Measurements from ENCODE around the gene NOTCH1.
A peak's percentile ranks its signal among the peaks of the same experiment; 100 is the strongest.

The NOTCH1 gene

DNA sequence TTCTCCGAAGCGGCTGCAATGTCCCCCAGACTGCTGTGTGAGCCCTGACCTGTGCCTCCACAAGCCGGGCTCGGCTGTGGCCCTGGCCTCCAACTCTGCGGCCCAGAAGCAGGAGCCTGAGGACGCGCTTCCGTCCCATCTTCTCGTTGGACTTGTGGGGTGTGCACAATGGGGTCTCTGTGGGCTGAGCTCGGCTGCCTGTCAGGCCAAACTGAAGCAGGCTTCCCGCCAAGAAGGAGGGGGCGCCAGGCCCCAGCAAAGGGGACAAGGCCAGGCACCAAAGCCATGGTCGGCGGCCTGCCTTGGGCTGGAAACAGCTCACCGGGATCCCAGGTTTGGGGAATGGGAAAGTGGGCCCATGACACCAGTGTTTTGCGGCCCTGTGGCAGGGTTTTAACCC, 4.1 kb downstream of the NOTCH1 start:
- H3K4me1 ChIP-seq (ENCODE audit: control insufficient read depth in 1 of 2, insufficient read depth in 2 of 2, low read length in 2 of 2) = peaks cover 17 to 60% of the 10 kb centered on the region in 2 donors
- peaks cover 8 to 13% of the 10 kb centered on the region in 2 donors for H3K36me3 ChIP-seq (ENCODE audit: control insufficient read depth in 1 of 2, insufficient read depth in 2 of 2, low read length in 2 of 2)

DNA sequence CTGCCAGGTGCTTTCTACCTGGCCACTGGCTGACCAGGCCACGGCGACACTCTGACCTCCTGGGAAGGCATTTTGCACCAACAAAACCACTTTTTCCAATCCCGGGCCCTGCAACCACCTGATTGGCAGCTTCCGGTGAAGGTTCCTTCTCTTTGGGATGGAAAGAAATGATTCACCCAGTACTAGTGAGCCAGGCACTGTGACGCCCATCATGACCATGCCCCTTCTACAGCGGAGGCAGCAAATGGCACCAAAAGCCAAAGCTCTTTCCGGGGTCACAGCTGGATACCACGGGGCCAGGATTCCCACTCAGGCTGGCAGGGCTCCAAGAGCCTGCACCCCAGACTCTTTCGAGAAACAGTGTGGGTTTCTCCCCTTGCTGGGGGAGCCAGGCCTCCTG, 4.7 kb downstream of the NOTCH1 start:
- H3K4me1 ChIP-seq (ENCODE audit: control insufficient read depth in 1 of 2, insufficient read depth in 2 of 2, low read length in 2 of 2) = peaks cover 17 to 64% of the 10 kb centered on the region in 2 donors
- peaks cover 8 to 13% of the 10 kb centered on the region in 2 donors for H3K36me3 ChIP-seq (ENCODE audit: control insufficient read depth in 1 of 2, insufficient read depth in 2 of 2, low read length in 2 of 2)
- no peaks in the 10 kb centered on the region for H3K9me3 ChIP-seq (ENCODE audit: control insufficient read depth in 1 of 2, low read length in 2 of 2)
- H3K27ac ChIP-seq (ENCODE audit: low read length) = peak overlapping the region; percentile 84
- H3K27me3 ChIP-seq (ENCODE audit: low read depth, low read length) = no peaks in the 10 kb centered on the region
- no peak overlapping the region for H3K4me3 ChIP-seq (ENCODE audit: low read depth in 1 of 2, low read length in 2 of 2)

More for the DNA sequence above, 4.1 kb downstream of the NOTCH1 start:
- no peak overlapping the region for H3K27ac ChIP-seq (ENCODE audit: low read length)
- H3K9me3 ChIP-seq (ENCODE audit: control insufficient read depth in 1 of 2, low read length in 2 of 2) = no peaks in the 10 kb centered on the region
- H3K27me3 ChIP-seq (ENCODE audit: low read depth, low read length) = no peaks in the 10 kb centered on the region
- H3K4me3 ChIP-seq (ENCODE audit: low read depth in 1 of 2, low read length in 2 of 2) = peak overlapping the region in 1 of 2 donors; percentile 12

DNA sequence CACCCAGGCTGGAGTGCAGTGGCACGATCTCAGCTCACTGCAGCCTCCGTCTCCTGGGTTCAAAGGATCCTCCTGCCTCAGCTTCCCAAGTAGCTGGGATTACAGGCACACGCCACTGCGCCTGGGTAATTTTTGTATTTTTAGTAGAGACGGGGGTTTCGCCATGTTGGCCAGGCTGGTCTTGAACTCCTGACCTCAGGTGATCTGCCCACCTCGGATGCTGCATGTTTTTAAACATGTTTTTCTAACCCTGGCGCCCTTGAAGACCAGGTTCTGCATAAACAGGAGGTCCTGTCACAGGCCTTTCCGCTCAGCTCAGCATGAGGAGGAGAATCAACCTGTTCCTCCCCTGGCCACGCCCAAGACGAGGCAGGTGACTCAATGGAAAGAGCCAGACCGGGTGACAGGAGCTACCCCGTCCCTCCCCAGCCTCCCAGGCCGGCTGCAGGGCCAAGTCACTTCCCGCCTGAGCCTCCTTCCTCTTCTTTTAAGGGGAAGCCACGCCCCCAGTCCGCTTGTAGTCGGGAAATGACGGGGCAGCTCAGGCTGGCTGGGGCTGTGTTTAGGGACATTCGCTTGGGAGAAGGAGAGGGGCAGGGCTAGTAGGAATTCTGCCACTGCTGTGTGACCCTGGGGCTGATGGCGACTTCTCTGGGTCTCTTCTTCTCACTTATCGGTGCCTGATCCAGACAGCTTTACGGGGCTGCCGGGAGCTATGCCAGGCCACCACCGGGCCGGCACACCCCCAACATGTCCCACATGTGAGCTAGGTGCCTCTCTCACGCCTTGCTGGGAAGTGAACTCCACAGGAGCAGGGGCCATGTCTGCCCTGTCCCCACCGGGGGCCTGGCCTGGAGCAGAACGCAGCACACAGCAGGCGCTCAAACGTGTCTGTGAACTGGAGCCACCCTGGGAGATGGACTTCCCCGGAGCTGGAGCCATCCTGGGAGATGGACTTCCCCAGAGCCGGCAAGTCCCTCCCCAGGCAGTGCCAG, 6.1 kb downstream of the NOTCH1 start:
- H3K36me3 ChIP-seq (ENCODE audit: control insufficient read depth in 1 of 2, insufficient read depth in 2 of 2, low read length in 2 of 2) = peaks cover 8 to 13% of the 10 kb centered on the region in 2 donors
- H3K4me1 ChIP-seq (ENCODE audit: control insufficient read depth in 1 of 2, insufficient read depth in 2 of 2, low read length in 2 of 2) = peaks cover 17 to 77% of the 10 kb centered on the region in 2 donors
- H3K27ac ChIP-seq (ENCODE audit: low read length) = peak overlapping the region; percentile 84
- no peaks in the 10 kb centered on the region for H3K9me3 ChIP-seq (ENCODE audit: control insufficient read depth in 1 of 2, low read length in 2 of 2)
- H3K4me3 ChIP-seq (ENCODE audit: low read depth in 1 of 2, low read length in 2 of 2) = peak overlapping the region in 1 of 2 donors; percentile 49
- H3K27me3 ChIP-seq (ENCODE audit: low read depth, low read length) = no peaks in the 10 kb centered on the region

DNA sequence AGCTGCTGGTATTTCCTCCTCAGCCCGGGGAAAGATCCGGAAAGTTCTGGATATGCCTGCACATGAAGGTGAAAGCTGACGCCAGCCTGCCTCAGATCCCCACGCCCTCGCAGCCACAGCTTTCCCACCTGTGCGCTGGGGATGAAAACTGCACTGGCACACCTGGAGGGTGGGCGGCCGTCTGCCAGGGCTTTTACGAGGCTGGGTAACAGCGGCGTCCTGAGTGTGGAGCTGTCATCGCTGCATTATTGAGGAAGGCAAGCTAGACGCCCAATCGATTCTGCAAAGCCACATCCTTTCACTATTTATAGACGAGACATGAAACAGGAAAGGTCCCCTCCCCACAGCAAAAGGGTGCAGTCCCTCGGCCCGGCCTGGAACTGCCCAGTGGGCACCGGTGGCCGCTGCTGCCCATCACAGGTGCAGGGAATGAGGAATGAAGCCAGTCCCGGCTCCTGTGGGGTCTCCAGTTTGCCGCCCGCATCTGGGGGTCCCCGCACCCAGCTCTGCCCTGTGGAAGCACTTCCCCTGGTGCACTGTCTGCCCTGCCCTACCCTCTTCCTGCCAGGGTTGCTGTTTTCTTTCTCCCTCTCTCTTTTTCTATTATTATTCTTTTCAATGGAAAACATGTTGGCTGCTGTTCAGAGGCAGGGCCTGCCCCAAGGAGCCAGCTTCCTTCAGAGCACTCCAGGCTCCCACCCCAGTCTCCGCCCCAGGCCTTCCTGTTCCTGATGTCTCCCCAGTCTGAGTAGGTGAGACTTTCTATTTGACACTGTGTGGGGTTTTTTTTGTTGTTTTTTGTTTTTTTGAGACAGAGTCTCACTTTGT, 7.0 kb downstream of the NOTCH1 start:
- H3K4me3 ChIP-seq (ENCODE audit: low read depth in 1 of 2, low read length in 2 of 2) = no peak overlapping the region
- H3K9me3 ChIP-seq (ENCODE audit: control insufficient read depth in 1 of 2, low read length in 2 of 2) = no peaks in the 10 kb centered on the region
- H3K27me3 ChIP-seq (ENCODE audit: low read depth, low read length) = no peaks in the 10 kb centered on the region
- H3K4me1 ChIP-seq (ENCODE audit: control insufficient read depth in 1 of 2, insufficient read depth in 2 of 2, low read length in 2 of 2) = peaks cover 12 to 75% of the 10 kb centered on the region in 2 donors
- peaks cover 8 to 16% of the 10 kb centered on the region in 2 donors for H3K36me3 ChIP-seq (ENCODE audit: control insufficient read depth in 1 of 2, insufficient read depth in 2 of 2, low read length in 2 of 2)
- peak overlapping the region; percentile 69 for H3K27ac ChIP-seq (ENCODE audit: low read length)

DNA sequence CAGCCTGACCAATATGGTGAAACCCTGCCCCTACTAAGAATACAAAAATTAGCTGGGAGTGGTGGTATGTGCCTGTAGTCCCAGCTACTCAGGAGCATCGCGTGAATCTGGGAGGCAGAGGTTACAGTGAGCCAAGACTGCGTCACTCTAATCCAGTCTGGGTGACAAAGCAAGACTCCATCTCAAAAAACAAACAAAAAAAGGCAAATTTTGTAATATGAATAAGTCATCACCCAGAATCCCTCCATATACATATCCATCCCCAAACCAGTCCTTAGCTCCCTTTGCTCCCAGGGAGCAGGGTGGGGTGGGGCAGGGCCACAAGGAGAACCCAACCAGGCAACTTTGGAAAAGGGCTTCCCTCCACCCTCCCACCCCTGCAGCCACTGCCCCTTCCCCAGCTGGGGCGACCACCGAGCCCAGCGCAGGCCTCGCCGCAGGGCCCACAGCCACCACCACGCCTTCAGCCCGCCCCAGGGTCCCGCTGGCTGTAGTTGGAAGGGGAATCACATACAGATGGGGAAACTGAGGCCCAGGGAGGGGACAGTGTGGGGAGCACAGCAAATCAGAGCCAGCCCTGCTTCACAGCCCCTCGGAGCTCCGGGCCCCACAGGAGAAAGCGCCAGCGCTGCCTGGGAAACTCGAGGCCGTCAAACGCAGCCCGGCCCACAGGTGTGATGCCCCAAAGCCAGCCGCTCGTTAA, 7.8 kb downstream of the NOTCH1 start:
- Histone ChIP-seq H3K27me3 (ENCODE audit: low read depth, low read length) (no peaks in the 10 kb centered on the region), H3K4me3 (ENCODE audit: low read depth in 1 of 2, low read length in 2 of 2) (no peak overlapping the region), H3K4me1 (ENCODE audit: control insufficient read depth in 1 of 2, insufficient read depth in 2 of 2, low read length in 2 of 2) (peaks cover 12 to 74% of the 10 kb centered on the region in 2 donors), H3K27ac (ENCODE audit: low read length) (no peak overlapping the region), H3K9me3 (ENCODE audit: control insufficient read depth in 1 of 2, low read length in 2 of 2) (no peaks in the 10 kb centered on the region), H3K36me3 (ENCODE audit: control insufficient read depth in 1 of 2, insufficient read depth in 2 of 2, low read length in 2 of 2) (peaks cover 8 to 17% of the 10 kb centered on the region in 2 donors)

DNA sequence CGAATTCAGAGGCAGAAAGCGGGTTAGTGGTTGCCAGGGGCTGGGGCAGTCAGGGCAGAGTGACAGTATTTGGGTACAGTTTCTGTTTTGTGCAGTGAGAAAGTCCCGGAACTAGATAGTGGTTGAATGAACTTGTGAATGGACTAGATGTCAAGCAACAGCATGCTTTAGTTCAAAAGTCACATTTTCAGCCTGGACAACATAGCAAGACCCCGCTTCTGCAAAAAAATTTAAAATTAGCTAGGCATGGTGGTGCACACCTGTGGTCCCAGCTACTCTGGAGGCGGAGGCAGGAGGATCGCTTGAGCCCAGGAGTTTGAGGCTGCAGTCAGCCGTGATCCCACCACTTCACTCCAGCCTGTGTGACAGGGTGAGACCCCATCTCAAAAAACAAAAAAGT, 8.4 kb downstream of the NOTCH1 start:
- Histone ChIP-seq H3K4me1 (ENCODE audit: control insufficient read depth in 1 of 2, insufficient read depth in 2 of 2, low read length in 2 of 2) (peaks cover 12 to 76% of the 10 kb centered on the region in 2 donors), H3K9me3 (ENCODE audit: control insufficient read depth in 1 of 2, low read length in 2 of 2) (no peaks in the 10 kb centered on the region), H3K27me3 (ENCODE audit: low read depth, low read length) (no peaks in the 10 kb centered on the region), H3K36me3 (ENCODE audit: control insufficient read depth in 1 of 2, insufficient read depth in 2 of 2, low read length in 2 of 2) (peaks cover 8 to 12% of the 10 kb centered on the region in 2 donors), H3K4me3 (ENCODE audit: low read depth in 1 of 2, low read length in 2 of 2) (no peak overlapping the region), H3K27ac (ENCODE audit: low read length) (no peak overlapping the region)

DNA sequence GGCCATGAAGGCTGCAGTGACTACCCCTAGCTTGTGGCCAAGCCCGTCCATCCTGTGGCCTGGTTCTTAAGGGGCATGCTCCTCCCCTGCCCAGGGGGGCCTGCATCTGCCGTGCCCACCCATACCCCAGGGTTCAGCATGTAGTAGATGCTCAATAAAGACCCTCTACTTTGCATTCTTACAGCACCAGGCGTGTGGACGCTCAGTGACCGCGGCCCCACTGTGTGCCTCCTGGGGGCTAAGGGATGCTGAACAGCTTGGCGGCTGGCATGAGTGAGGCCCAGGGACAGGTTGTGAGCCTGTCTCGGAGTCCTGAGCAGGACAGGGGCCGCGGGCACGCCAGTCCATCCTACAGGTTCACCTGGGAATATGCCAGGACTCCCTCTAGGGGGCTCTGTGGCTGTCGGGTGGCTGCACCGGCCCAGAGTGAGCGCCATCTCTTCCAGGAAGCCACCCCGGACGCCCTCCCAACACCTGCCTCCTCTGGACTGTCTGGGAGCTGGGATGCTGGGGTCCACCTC, 9.1 kb downstream of the NOTCH1 start:
- Histone ChIP-seq H3K4me3 (ENCODE audit: low read depth in 1 of 2, low read length in 2 of 2) (no peak overlapping the region), H3K36me3 (ENCODE audit: control insufficient read depth in 1 of 2, insufficient read depth in 2 of 2, low read length in 2 of 2) (peaks cover 8 to 9% of the 10 kb centered on the region in 2 donors), H3K4me1 (ENCODE audit: control insufficient read depth in 1 of 2, insufficient read depth in 2 of 2, low read length in 2 of 2) (peaks cover 10 to 80% of the 10 kb centered on the region in 2 donors), H3K27me3 (ENCODE audit: low read depth, low read length) (no peaks in the 10 kb centered on the region), H3K27ac (ENCODE audit: low read length) (no peak overlapping the region), H3K9me3 (ENCODE audit: control insufficient read depth in 1 of 2, low read length in 2 of 2) (no peaks in the 10 kb centered on the region)

DNA sequence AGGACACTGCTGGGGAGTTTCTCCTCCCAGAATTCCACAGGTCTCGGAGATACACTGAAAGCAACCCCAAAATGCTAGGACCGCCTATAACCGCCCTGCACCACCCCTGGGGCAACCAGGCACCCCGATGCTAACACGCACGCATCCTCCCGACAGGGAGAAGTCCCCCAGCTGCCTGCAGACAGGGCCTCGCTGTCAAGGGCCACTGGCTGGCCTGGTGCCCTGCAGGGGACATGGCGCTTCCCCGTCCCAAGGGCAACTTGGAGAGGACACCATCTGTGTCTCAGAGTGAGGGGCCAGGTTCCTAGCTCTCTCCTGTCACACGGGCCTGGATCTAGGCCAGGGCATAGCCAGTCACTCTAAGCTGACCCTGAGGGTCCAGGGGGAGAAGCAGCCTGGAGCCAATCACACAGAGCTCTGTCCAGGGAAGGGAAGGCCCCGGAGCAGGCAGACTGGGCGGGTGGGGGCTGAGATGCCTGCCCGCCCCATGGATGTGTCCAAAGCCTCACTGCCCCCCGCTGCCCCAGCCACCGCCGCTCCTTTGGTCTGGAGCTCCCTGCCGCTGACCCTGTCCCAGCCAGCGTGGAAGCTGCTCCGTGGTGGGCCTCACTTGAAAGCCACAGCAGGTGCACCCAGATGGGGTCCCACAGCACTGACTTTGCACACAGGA, 9.7 kb downstream of the NOTCH1 start:
- H3K27ac ChIP-seq (ENCODE audit: low read length) = no peak overlapping the region
- peaks cover 10 to 80% of the 10 kb centered on the region in 2 donors for H3K4me1 ChIP-seq (ENCODE audit: control insufficient read depth in 1 of 2, insufficient read depth in 2 of 2, low read length in 2 of 2)
- no peaks in the 10 kb centered on the region for H3K27me3 ChIP-seq (ENCODE audit: low read depth, low read length)
- no peak overlapping the region for H3K4me3 ChIP-seq (ENCODE audit: low read depth in 1 of 2, low read length in 2 of 2)
- peaks cover 3 to 8% of the 10 kb centered on the region in 2 donors for H3K36me3 ChIP-seq (ENCODE audit: control insufficient read depth in 1 of 2, insufficient read depth in 2 of 2, low read length in 2 of 2)
- no peaks in the 10 kb centered on the region for H3K9me3 ChIP-seq (ENCODE audit: control insufficient read depth in 1 of 2, low read length in 2 of 2)

DNA sequence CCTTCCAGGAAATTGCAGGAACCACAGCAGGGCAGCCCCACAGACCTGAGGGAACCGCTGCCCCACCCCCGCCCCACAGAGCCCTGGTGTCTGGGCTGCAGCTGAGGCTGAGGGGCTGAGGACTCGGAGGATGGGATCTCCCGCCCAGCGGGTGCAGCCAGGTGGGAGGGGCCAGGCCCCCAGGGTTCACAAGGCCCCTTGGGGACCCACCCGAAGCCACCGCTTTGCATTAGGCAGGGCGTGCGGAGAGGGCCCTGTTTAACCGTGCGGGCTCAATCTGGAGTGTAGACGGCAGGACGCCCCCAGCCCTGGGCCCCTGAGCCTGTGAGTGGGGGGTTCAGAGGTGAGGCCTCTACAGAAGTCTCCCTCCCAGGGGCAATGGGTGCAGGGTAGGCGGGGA, 10.8 kb downstream of the NOTCH1 start:
- no peak overlapping the region for H3K4me3 ChIP-seq (ENCODE audit: low read depth in 1 of 2, low read length in 2 of 2)
- no peaks in the 10 kb centered on the region for H3K9me3 ChIP-seq (ENCODE audit: control insufficient read depth in 1 of 2, low read length in 2 of 2)
- H3K4me1 ChIP-seq (ENCODE audit: control insufficient read depth in 1 of 2, insufficient read depth in 2 of 2, low read length in 2 of 2) = peaks cover 2 to 77% of the 10 kb centered on the region in 2 donors
- no peak overlapping the region for H3K27ac ChIP-seq (ENCODE audit: low read length)
- no peaks in the 10 kb centered on the region for H3K27me3 ChIP-seq (ENCODE audit: low read depth, low read length)
- H3K36me3 ChIP-seq (ENCODE audit: control insufficient read depth in 1 of 2, insufficient read depth in 2 of 2, low read length in 2 of 2) = peaks cover 0 to 8% of the 10 kb centered on the region in 2 donors

DNA sequence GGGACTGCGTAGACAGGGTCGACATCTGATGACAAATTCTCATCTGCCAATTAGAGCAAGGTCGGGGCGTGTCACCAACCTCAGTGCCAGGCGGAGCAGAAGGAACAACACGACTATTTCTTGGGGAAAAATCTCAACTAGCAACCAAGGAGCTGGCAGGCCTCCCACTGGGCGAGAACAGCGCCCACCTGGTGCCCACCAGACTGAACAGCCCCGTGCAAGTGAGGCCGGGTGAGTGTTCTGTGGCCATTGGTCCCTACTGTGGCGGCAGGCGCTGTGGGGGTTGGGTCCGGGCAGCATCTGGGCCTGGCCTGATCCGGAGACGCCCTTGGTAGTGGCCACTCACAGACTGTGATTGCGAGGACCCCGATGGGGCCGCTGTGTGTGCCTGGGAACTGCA, 11.5 kb downstream of the NOTCH1 start:
- Histone ChIP-seq H3K27ac (ENCODE audit: low read length) (peak overlapping the region; percentile 16), H3K36me3 (ENCODE audit: control insufficient read depth in 1 of 2, insufficient read depth in 2 of 2, low read length in 2 of 2) (peaks cover 0 to 8% of the 10 kb centered on the region in 2 donors), H3K27me3 (ENCODE audit: low read depth, low read length) (no peaks in the 10 kb centered on the region), H3K4me1 (ENCODE audit: control insufficient read depth in 1 of 2, insufficient read depth in 2 of 2, low read length in 2 of 2) (peaks cover 0 to 80% of the 10 kb centered on the region in 2 donors), H3K4me3 (ENCODE audit: low read depth in 1 of 2, low read length in 2 of 2) (no peak overlapping the region), H3K9me3 (ENCODE audit: control insufficient read depth in 1 of 2, low read length in 2 of 2) (no peaks in the 10 kb centered on the region)
